K562 (cell line): ENCODE results near the gene FRMD1. TPM values are rescaled to one million over a fixed set of nuclear protein-coding genes. Genes with fewer than 3 reads are reported as not detected.

ENCODE experiments used
- ATAC-seq: fragments of 200-7000 bp; cut with Tn5 transposase; 3 replicates; pipeline ENCODE4 v1.9.1; 2020; ENCODE audit warnings: moderate library complexity
- BruUV-seq: library from RNA; stranded (reverse); fragments of 400-500 nt; replicated peaks from 2 replicates; lab custom pipeline; 2021; lab: Mats Ljungman, UMichigan
- CTCF ChIA-PET: fragments of 300-600 bp; formaldehyde crosslinking; extraction: SDS; loops from one replicate; lab custom pipeline; 2021; ENCODE audit warnings: low intra/inter-chr PET ratio; lab: Yijun Ruan, JAX
- POLR2A ChIA-PET: fragments of 300-600, 350-650 bp; sonication (Branson Sonifier 250); formaldehyde crosslinking; extraction: SDS; loops from one replicate; lab custom pipeline; 2021; ENCODE audit warnings: antibody characterized with exemption, inconsistent platforms; lab: Yijun Ruan, JAX
- DNase-seq, 4 experiments: peaks; one replicate each; pipeline versions ENCODE4 v3.0.0 to v3.0.0-alpha.2; 2011 to 2018; ENCODE audit warnings: low spot score in 3 of 4, mixed read lengths in 3 of 4; ENCODE audit errors: extremely low read depth in 1 of 4
- FAIRE-seq: peaks from 2 replicates; lab custom pipeline; 2011; peaks lifted over from hg19 to GRCh38; lab: Jason Lieb, UNC
- H2AFZ ChIP-seq: 2 replicates; pipeline ENCODE4 v1.6.0; 2011; ENCODE audit warnings: low read depth, low read length, control low read depth, inconsistent platforms
- H3K27ac ChIP-seq: fragments of 200-600 bp; 3 replicates; pipeline ENCODE4 v1.8.0; 2011; ENCODE audit warnings: low read depth, mild to moderate bottlenecking, control low read depth, inconsistent platforms, low read length, moderate library complexity, mixed read lengths; ENCODE audit errors: extremely low read depth
- H3K27me3 ChIP-seq, 2 experiments: fragments of 300-600 bp in 1 of 2; 2 replicates in 1 of 2; 3 replicates in 1 of 2; pipeline versions ENCODE4 v1.6.0 to v1.8.0; 2011; ENCODE audit warnings: inconsistent platforms in 2 of 2, low read length in 2 of 2, mild to moderate bottlenecking in 1 of 2, mixed read lengths in 1 of 2, moderate library complexity in 1 of 2; ENCODE audit not compliant: control insufficient read depth in 2 of 2, insufficient read depth in 2 of 2
- H3K36me3 ChIP-seq: fragments of 300-600 bp; 3 replicates; pipeline ENCODE4 v1.8.0; 2011; ENCODE audit warnings: mild to moderate bottlenecking, low read length, inconsistent platforms; ENCODE audit not compliant: control insufficient read depth, insufficient read depth
- H3K4me1 ChIP-seq, 2 experiments: fragments of 200-600 bp in 1 of 2; replicated peaks in 1 of 2; 2 replicates in 1 of 2; 3 replicates in 1 of 2; pipeline versions ENCODE4 v1.5.1 to v1.8.0; 2011; ENCODE audit warnings: inconsistent platforms in 2 of 2, low read length in 2 of 2, mild to moderate bottlenecking in 1 of 2, mixed read lengths in 1 of 2, moderate library complexity in 1 of 2; ENCODE audit not compliant: control insufficient read depth in 2 of 2, insufficient read depth in 2 of 2
- H3K4me2 ChIP-seq: 2 replicates; pipeline ENCODE4 v1.6.1; 2011; ENCODE audit warnings: low read length, control low read depth, inconsistent platforms, mixed read lengths; ENCODE audit not compliant: insufficient read depth
- H3K4me3 ChIP-seq: fragments of 200-600 bp; sonication (generic), shearing (Covaris generic); 2 replicates; pipeline ENCODE4 v1.5.1; 2016; ENCODE audit warnings: control low read depth, inconsistent platforms
- H3K79me2 ChIP-seq: fragments of 200-600 bp; 3 replicates; pipeline ENCODE4 v1.8.0; 2011; ENCODE audit warnings: low read length, inconsistent platforms; ENCODE audit not compliant: control insufficient read depth, insufficient read depth
- H3K9ac ChIP-seq, 2 experiments: 2 replicates each; pipeline versions ENCODE4 v1.6.0 to v1.6.1; 2011; ENCODE audit warnings: low read depth in 2 of 2, low read length in 2 of 2, control low read depth in 1 of 2, inconsistent platforms in 1 of 2, mild to moderate bottlenecking in 1 of 2, mixed read lengths in 1 of 2; ENCODE audit not compliant: insufficient read depth in 1 of 2
- H3K9me1 ChIP-seq: one replicate; pipeline ENCODE4 v1.6.0; 2011; ENCODE audit warnings: inconsistent platforms, mild to moderate bottlenecking, low read length, moderate library complexity; ENCODE audit not compliant: control insufficient read depth, insufficient read depth
- H3K9me3 ChIP-seq: replicated peaks from 2 replicates; pipeline ENCODE4 v1.5.1; 2011; ENCODE audit warnings: low read depth, low read length, inconsistent platforms; ENCODE audit not compliant: control insufficient read depth, insufficient read depth
- H4K20me1 ChIP-seq: replicated peaks from 2 replicates; pipeline ENCODE4 v1.6.1; 2011; ENCODE audit warnings: low read length, inconsistent platforms, mixed read lengths; ENCODE audit not compliant: control insufficient read depth, insufficient read depth
- PTBP1 ChIP-seq: fragments of 200-400 bp; formaldehyde crosslinking; IDR thresholded peaks from 2 replicates; pipeline ENCODE4 v1.6.1; 2017; ENCODE audit warnings: low read depth, low read length
- ZNF347 ChIP-seq: fragments of 450-650 bp; formaldehyde crosslinking; IDR thresholded peaks from 2 replicates; pipeline ENCODE4 v1.4.0; 2020; ENCODE audit warnings: low read depth, mild to moderate bottlenecking, moderate library complexity
- WGBS: fragments of 100-300 bp; shearing (Covaris generic); methylation state at CpG from one replicate; pipeline ENCODE4 v1.1.6; 2016; ENCODE audit warnings: low coverage, mixed read lengths; ENCODE audit not compliant: insufficient coverage; ENCODE audit errors: missing lambda C conversion rate; 5-methylcytosine and 5-hydroxymethylcytosine counted together
- in situ Hi-C: fragments of 300-500 bp; cut with MboI; formaldehyde crosslinking; loops from 4 replicates; pipeline ENCODE4 v1.15.0; 2018; ENCODE audit warnings: inconsistent platforms, mixed read lengths
- intact Hi-C: fragments of 100-400 bp; cut with micrococcal nuclease; formaldehyde crosslinking; loops from 2 replicates; pipeline ENCODE4 v1.14.2; 2022
- polyA plus RNA-seq, 8 experiments: library from polyadenylated mRNA; depleted of rRNA in 4 of 8; stranded (reverse) in 5 of 8; unstranded in 3 of 8; fragments of >200 nt; fragmentation: Nextera tagmentation in 2 of 8; fragmentation: Illumina TruSeq in 1 of 8; extraction: Ambion mirVana in 2 of 8; extraction: Trizol in 1 of 8; gene quantifications; 2 replicates each; pipeline versions ENCODE4 v1.2.1 to v1.2.3, GENCODE V29; 2011 to 2014; ENCODE audit warnings: inconsistent platforms in 1 of 8, missing spikeins in 1 of 8
- total RNA-seq, 7 experiments: library from RNA; depleted of rRNA in 6 of 7; stranded (reverse); fragments of >200 nt in 6 of 7; fragmentation: Illumina TruSeq in 2 of 7; extraction: Trizol in 2 of 7; gene quantifications; 2 replicates each; pipeline versions ENCODE4 v1.2.1 to v1.2.3, GENCODE V29; 2011 to 2021; ENCODE audit warnings: low replicate concordance in 1 of 7
- TF ChIP-seq, protein P1 (sequence below): sonication (generic); formaldehyde crosslinking; IDR thresholded peaks from 2 replicates; pipeline ENCODE4 v1.8.0; 2022; ENCODE audit warnings: missing genetic modification reagents, mild to moderate bottlenecking, moderate library complexity, borderline replicate concordance
- TF ChIP-seq, protein P2 (sequence below): fragments of 450-650 bp; IDR thresholded peaks from 2 replicates; pipeline ENCODE4 v1.6.1; 2014; ENCODE audit warnings: low read depth, mild to moderate bottlenecking, moderate library complexity, borderline replicate concordance

FRMD1 gene
- total and polyA plus RNA-seq, 9 of the 15 experiments (the other 6 are each of a cell fraction or from before 2014, with no cell fraction given), result 0.01 to 0.04 (median 0.01) TPM; not detected in 6

GRCh38 chr6:168004945-168005344 lies 74.1 kb downstream of the FRMD1 start:
- Histone ChIP-seq H3K79me2 (no peaks in the 10 kb centered on the region), H2AFZ (no peak overlapping the region), H3K9ac (no peak overlapping the region), H4K20me1 (no peaks in the 10 kb centered on the region; the same call in 1 of the 2 replicates), H3K27ac (no peak overlapping the region), H3K9me1 (no peaks in the 10 kb centered on the region), H3K4me3 (no peak overlapping the region), H3K4me1 (no peaks in the 10 kb centered on the region), H3K36me3 (no peaks in the 10 kb centered on the region), H3K9me3 (no peaks in the 10 kb centered on the region), H3K27me3 (peaks cover 10 to 50% of the 10 kb centered on the region in 2 experiments; a peak in 4 of 5 replicates), H3K4me2 (no peak overlapping the region)
- FAIRE-seq, result no peak
- TF ChIP-seq PTBP1 (no peak), ZNF347 (no peak)
- TF ChIP-seq, protein P1, sequence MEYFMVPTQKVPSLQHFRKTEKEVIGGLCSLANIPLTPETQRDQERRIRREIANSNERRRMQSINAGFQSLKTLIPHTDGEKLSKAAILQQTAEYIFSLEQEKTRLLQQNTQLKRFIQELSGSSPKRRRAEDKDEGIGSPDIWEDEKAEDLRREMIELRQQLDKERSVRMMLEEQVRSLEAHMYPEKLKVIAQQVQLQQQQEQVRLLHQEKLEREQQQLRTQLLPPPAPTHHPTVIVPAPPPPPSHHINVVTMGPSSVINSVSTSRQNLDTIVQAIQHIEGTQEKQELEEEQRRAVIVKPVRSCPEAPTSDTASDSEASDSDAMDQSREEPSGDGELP (CRISPR knock-in tag), result no peak
- TF ChIP-seq, protein P2, sequence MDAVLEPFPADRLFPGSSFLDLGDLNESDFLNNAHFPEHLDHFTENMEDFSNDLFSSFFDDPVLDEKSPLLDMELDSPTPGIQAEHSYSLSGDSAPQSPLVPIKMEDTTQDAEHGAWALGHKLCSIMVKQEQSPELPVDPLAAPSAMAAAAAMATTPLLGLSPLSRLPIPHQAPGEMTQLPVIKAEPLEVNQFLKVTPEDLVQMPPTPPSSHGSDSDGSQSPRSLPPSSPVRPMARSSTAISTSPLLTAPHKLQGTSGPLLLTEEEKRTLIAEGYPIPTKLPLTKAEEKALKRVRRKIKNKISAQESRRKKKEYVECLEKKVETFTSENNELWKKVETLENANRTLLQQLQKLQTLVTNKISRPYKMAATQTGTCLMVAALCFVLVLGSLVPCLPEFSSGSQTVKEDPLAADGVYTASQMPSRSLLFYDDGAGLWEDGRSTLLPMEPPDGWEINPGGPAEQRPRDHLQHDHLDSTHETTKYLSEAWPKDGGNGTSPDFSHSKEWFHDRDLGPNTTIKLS, result no peak
- intact Hi-C loops (no loop called here), in situ Hi-C loops (no loop called here)
- BruUV-seq, result no TSS peak
- CTCF ChIA-PET, result no interaction called here
- under 1% methylated on average over 11 of the region's 11 CpGs for WGBS
- no peak for DNase-seq
- POLR2A ChIA-PET, result interaction anchor here (0.6 kb wide), 1 partner anchor 207 kb away, joined by 3 read pairs; no protein-coding TSS in a partner anchor
- no peak for ATAC-seq
